ENCODE measurements around the gene CTRB2.
"Not testable (repeated sequence)": the region's sequence is repeated elsewhere in the genome, so short reads cannot be mapped to it uniquely, and the experiment has no call there.

CTRB2 gene

DNA sequence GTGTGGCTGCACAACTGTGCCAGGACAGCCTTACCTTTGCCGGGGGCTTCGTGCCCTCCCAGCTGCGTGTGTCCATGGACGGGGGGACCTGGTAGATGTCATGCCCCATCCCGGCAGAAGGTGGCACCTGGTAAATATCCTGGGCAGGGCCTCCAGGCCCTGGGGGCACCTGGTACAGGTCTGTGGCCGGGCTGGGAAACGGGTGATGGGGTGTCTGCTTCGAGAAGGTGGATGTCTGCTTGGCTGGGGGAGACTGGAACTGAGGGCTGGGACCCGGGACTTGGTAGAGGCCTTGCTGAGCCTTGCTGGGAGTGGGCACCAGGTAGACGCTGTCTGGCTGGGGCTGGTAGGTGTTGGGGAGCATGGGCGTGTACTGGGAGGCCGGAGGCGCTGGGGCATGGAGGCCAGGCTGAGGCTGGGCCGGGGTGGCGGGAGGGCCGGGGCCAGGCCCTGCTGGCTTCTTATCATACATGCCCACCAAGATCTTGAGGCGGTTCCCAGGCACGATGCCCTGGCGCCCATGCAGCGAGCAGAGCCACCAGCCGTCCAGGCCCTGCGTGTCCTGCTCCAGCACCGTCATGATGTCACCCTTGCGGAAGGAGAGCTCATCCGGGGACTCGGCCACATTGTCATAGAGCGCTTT lies 35.6 kb upstream of the CTRB2 start:
- not testable (repeated sequence) for DNase-seq (ENCODE audit: low spot score)

DNA sequence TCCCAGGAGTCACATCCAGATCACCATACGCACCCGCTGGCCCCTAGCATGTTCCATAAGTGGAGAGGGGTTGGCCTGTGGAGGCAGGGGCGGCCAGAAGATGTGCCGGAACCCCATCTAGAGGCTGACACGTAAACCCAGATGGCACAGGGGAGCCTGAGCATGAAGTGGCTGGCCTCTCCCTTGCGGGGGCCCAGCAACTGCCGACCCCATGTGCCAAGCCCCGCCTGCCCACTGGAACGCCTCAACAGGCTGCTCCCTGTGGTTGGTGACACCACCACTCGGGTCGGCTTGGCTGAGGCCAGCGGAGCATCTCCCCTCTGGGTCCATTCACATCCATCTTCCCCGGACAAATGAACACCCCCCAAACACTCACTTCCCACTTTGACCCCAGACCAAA lies 35.0 kb upstream of the CTRB2 start:
- DNase-seq (ENCODE audit: low spot score), result no peak

DNA sequence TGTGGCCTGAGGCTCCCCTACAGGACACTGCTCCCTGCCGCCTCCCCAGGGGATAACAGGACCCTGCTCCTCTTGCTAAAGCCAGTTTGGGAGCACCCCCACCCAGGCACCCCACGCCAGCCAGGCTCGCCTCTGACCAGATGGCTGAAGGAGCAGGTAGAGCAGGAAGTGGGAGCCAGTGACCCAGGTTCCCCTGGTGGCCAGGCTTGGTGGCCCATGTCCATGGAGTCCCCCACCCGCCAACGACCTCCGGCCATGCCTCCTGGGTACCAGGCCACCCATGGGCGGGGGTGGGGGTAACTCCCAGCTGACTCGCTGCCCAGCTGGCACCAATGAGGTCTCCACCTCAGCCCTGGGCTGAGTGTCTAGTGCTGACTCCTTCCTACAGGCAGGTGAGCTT lies 34.5 kb upstream of the CTRB2 start:
- DNase-seq (ENCODE audit: low spot score), result no peak

DNA sequence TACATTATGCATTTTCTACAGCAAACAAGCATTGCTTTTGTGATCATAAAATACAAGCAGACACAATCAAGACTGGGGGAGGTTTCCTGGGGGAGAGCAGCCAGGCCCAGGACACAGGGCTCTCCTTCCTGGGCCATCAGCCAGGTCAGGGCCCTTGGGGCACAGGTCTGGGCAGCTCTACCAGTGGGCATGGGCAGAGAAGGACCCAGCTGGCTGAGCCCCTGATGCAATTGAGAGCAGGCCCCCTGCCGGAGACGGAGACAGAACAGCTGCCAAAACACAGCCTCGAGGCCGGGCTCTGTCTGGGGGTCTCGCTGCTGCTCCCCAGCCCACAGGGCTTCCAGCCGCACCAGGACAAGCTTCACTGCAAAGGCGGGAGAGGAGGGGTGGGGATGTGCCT lies 33.7 kb upstream of the CTRB2 start:
- not testable (repeated sequence) for DNase-seq (ENCODE audit: low spot score)

DNA sequence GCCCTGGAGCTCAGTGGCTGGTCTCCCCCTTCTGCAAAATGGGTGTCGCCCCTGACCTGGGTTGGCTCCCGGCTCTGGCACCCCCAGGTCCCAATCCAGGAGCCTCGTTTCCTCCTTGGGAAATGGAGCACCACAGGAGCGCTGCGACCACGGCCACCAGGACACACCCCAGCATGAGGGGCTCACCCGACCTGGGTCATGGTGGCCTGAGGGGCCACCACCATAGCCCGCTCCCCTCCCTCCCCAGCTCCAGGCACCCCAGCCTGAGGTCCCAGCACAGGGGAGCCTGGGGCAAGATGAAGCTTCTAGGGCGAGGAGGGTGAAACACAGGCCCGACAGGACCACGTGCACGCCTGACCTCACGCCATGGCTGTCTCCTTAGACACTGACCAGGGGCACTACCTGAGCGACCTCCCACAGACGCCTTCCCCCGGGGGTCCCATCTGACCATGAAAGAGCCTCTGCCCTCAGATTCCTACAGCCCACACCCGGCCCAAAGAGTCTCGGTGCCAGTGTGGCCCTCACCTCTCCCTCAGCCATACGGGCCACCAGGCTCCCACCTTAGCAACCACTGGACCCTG lies 32.7 kb upstream of the CTRB2 start:
- no peak for DNase-seq (ENCODE audit: low spot score)

DNA sequence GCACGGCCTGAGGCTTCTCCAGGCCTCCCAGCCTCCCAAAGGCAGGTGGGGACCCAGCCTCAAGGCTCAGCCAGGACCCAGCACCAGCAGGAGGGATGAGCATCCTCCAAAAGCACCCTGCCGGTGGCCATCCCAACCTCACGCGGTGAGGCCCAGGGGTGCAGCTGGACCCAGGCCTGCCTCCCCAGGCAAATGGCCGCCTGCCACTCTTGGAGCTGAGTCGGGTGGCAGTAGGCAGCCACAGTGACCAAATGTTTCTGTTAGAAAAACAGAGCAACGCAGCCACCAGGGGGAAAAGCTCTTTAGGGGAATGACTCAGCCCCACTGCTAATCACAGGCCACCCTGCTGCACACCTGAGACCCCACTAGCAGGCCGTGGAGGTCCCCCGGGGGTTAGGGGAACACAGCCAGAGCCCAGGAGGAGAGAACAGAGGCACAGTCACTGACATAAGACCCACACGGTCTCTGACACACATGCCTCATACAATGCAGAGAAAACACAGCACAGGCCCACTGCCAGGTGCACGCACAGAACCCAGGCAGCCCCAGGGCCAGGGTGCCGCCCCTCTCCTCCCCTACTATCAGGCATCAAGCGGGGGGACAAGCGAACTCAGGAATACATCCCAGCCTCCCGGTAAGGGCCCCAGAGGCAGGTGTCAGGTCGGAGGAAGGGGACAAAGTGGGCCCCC lies 32.0 kb upstream of the CTRB2 start:
- no peak for DNase-seq (ENCODE audit: low spot score)

DNA sequence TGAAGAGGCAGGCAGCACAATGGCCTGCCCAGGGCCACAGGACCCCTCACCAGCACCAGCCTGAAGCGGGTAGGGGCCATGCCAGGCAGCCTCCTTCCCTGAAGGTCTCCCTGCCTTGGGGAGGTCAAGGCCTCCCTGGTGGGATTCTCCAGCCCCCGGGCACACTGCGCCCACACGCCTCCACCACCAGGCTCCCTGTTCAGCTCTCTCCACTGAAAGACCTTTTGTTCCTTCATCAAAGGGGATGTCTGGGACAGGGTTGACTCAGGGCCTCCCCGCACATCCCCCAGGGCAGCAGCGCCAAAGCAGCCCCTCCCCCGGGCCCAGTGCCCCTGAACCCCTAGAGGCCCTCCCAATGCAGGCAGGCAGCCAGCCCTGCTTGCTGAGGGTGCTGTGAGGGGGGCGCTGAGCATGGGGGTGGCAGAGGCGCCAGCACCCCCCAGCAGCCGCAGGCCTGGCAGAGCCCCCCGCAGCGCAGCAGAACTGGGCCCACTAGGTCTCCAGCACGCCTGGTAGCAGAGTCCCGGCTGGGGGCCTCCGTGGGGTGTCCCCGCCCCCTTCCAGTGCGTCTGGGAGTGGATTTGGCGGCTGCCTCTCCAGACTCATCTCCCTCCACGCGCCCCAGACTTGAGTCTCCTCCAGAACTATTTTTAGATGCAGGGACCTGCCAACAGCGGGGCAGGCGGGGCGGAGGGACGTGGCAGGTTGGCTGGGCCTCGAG lies 31.3 kb upstream of the CTRB2 start:
- no peak for DNase-seq (ENCODE audit: low spot score)

DNA sequence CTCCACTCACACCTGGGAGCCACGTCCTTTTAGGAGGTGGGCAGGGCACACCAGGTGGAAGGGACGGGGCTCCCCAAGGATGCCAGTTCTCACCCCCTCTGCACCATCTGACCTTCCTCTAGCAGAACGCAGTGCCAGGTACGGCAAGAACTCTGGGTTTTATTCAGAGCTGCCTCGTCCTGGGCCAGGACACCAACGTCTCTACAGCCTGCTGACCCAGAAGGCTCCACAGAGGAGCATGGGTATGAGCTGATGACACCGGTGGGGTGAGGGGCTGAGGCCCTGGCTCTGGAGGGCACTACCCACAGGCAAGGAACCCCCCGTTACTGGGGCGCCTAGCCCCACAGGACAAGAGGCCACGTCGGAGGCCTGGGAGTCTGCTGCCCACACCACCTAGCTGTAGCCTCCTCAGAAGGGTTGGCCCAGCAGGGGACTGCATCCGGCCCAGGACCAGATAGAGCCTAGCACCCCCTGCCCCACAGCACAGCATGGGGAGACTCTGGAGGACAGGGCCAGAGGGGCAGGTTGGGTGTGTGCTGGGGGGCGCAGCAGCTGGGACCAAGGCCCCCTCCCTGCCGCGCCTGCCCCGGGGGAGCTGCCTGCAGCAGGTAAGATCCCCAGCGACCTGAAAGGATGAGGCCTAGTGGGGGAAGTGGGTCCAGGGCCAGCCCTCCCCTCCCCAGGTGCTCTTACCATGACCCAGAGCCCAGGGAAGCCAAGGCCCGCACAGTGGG lies 30.6 kb upstream of the CTRB2 start:
- DNase-seq (ENCODE audit: low spot score), result no peak

DNA sequence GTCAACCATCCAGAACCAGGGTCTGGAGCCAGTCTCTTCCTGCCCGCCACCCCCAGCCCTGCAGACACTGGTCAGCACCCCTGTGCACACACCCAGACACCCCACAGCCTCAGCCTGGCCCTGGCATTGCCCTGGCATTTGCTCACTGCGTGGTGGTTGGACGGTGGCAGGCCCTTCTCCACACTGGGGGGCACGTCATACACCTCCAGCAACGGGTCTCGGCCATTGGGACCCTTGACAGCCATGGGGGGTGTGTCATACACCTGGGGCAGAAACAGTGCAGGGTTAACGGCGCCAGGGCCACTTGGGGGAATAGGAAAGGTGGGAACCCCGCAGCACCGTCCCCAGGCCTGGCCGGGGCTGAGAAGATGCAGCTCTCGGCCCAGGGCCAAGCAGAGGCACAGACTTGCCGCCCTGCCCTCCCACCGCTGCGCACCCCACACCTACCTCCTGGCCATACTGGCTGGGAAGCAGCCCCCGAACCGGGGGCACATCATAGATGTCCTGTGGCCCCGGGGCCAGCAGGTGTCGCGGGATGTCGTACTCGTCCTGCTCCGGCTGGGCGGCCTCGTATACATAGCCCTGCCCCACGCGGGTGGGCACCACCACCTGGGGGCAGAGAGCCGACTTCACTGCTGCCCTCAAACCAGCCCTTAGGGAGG lies 29.9 kb upstream of the CTRB2 start:
- DNase-seq (ENCODE audit: low spot score), result no peak

DNA sequence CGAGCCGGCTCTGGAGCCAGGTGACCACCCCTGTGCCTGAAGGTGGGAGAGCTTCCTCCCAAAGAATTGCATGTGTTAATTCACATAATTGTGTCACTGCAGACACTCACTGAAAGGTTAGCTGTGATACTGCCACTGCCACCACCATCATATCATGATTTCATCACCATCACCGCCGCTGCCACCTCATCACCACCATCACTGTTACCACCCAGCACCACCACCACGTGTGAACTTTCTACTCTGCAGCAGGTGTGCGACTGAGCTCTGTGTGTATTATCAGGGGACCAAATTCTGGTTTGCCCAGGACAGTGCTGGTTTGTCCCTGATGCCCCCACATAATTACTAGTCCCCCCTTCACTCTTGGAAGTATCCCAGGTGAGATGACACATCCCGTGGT lies 29.3 kb upstream of the CTRB2 start:
- no peak for DNase-seq (ENCODE audit: low spot score)

DNA sequence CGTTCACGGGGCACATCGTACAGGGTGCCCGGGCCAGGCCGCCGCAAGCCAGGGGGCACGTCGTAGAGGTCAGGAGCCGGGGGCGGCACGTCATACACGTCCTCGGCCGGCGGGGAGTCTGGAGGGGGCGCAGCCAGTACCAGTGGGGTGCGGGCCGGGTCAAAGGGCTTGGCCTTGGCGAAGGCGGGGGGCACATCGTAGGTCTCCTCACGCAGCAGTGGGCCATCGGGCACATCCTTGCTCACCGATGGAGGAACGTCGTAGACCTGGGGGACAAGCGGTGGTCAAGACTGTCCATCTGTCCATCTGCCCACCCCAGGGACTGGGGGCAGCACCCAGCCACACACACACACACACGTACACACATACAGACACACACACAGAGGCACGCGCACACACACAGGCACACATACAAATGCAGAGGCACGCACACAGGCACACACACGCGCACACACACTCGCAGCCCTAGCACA lies 28.8 kb upstream of the CTRB2 start:
- no peak for DNase-seq (ENCODE audit: low spot score)

DNA sequence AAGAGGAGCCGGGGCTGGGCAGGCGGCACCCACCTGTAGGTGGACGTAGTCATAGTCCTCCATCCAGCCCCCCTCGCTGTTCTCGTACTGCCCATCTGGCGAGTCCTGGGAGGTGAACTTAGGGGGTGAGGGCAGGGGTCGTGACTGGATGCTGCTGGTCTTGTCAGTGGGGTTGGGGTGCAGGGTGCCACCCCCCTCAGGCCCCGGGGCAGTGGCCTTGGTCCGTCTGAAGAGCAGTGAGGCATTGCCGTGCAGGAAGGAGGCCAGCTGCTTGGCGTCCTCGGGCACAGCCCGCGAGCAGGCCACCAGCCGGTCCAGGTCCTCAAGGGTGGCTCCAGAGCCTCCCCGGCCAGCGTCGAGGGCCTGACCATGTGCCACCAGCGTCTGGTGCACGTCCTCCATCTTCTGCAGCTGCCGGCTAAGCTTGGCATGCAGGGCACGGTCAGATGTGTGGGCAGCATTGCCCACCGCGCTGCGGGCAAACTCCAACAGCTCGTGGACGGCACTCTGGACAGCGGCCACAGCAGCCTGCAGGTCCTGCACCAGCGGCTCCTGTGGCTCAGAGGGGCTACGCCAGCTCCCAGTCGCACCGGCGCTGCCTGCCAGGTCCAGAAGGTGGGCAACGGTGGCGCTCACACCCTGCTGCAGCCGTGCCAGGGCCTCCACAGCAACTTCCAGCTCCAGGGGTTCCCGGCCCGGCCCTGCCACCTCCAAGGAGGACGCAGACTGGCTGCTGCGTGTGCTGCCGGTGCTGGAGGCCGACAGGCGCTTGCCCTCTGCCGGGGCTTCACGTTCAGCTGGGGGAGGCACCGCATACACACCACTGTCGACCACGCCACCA lies 28.1 kb upstream of the CTRB2 start:
- no peak for DNase-seq (ENCODE audit: low spot score)

DNA sequence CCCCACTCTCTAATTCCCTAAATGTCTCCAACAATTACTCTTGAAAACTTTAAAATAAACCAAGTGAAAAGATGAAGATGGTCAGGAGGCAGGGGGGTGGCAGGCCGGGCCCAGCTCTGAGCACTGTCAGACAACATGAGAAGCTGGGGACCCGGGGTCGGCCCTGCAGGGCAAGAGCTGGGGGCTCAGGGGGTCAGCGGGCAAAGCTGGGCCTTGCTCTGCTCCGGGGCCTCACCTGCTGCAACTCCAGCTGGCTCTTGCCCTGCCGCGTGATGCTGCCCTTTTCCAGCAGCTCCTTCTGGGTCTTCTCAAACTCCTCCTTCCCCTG lies 26.6 kb upstream of the CTRB2 start:
- no peak for DNase-seq (ENCODE audit: low spot score)

DNA sequence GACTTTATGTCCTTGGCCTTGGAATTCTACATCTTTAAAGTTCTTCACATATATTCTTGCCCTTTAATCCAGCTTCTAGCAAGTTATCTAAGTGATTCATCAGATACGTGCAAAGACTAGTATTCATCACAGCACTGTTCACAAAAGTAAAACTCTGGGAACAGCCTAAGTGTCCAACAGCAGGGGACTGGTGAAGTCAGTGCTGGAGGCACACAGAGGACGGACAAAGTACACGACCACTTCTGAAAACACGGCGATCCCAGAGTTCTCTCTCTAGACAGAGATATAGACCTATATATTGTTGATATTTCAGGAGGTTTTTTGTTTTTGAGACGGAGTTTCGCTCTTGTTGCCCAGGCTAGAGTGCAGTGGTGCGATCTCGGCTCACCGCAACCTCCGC lies 24.6 kb upstream of the CTRB2 start:
- no peak for DNase-seq (ENCODE audit: low spot score)

DNA sequence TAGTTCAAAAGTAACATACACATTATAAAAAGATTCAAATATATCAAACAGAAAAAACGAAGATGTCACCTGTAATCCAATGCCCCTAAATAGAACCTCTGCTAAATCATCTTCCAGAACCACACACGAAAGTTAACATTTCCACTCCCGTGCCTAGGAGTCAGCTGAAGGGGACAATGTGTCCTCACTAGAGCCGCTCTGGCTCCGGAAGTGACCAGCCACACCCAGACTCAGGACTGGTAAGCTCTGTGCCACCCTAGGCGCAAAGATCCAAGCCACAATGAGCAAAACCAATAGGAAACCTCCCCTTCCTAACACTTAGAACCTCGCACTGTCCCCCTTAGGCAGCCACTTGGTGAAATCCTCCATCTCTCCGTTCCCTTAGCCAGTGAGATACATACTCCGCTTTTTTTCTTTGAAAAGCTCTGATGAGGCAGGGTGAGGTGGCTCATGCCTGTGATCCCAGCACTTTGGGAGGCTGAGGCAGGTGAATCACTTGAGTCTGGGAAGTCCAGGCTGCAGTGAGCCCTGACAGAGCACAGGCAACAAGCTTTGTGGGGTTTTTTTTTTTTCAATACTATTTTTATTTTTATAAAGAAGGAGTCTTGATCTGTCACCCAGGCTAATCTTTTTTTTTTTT lies 23.6 kb upstream of the CTRB2 start:
- DNase-seq (ENCODE audit: low spot score), result no peak

DNA sequence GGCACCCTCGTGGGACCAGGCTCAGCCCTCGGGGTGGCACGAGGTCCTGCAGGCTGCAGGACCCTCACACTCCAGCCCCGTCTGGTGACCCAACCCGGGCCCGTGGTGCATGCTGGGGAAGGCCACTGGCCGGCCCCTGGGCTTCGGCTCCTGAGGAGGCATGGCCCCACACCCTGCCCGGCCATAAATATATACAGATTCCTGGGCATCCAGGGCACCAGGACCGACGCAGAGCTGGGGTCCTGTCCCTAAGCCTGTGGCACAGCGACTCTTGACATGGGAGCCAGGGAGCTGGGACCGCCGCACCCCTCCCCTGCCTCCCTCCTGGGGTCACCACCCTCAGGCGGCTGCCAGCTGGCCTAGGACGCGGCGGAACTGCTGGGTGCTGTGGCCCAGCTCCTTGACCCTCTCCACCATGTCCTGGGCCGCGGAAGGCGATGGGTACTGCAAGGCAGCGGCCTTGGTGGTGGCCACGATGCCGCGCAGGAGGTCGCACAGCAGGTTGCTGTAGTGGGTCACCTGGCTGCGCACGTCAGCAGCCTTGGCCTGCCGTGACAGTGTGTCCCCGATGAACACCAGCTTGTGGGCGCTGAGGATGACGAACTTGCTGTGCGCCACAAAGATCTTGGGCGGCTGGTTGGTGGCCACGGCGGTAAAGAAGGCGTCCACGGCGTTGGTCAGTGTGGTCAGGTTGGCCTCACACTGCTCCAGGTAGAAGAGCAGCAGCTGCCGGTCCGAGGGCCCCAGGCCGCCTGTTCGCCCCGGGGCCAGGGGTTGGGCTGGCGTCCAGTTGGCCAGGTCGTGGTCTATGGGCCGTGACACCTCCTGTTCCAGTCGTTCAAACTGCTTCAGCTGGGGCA lies 22.4 kb upstream of the CTRB2 start:
- no peak for DNase-seq (ENCODE audit: low spot score)

DNA sequence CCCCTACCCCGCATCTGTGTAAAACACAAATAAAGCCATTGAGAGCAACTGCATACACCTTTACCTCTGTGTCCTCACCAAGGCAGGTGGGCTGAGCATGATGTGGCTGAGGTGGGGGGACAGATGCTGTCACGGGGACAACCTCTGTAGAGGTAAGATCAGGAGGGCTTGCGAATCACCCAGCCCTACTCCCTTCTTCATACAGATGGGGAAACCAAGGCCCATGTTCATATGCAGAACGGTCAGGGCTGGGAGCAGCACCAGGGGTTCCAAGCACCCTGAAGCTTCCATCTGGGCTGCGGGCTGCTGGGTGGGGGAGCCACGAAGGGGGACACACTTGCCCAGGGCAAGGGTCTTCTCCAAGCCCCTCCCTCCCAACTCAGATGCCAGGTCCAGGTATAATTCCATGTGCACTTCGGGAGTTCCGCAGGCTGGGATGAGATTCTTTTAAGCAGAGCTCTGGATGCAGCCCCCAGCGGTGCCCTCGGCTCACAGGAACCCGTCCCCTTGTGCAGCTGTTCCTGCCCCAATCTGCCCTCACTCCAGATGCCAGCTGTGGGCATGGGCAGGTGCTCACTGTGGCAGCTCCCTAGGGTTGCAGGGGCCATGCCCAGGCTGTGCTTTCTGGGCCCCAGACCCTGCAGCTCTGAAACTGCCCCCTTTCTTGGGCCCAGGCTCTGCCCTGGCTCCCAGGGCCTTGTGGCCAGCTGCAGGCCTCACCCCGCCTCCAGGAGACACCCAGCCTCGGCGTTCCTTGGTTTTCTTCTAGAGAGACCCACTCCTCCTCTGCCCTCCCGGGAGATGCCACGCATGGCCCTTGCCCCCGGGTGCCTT lies 21.4 kb upstream of the CTRB2 start:
- no peak for DNase-seq (ENCODE audit: low spot score)

DNA sequence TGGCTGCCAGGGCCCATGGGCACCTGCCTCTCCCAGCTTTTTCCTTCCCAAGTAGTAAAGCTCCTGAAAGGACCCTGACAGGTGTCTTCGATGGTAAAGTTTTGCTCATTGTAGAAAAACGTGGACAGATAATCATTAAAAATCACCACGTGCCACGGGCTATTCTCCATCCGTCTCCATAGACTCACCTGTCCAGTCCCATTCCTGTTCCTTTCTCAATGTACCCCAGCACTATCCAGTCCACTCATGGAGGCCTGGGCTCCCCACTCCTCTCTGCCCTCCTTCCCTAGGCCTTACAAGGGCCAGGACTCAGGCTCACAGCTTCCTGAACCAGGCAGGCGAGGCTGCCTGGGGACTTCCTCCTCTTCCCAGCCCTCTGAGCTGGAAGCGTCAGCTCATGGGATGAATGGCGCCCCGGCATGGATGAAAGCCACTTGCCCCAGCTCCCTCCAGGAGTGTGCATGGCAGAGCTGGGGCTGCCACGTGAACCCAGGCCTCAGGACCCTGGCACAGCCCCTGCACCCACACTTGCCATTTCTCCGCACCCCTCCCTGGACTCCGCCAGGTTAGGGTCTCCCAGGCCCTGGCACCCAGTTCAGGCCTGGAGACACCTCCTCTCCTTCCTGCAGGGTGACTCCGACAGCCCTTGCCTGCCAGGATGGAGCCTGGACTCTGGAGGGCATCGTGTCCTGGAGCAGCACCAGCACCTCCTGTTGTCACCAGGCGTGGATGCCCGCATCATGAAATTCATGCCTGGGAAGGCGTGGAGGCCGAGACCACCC lies 20.6 kb upstream of the CTRB2 start:
- no peak for DNase-seq (ENCODE audit: low spot score)
